Measurements from ENCODE around the gene CCDC97. TPM values are rescaled to one million over a fixed set of nuclear protein-coding genes. Genes with fewer than 3 reads are reported as not detected.
A peak's percentile ranks its signal among the peaks of the same experiment; 100 is the strongest.

CCDC97 gene
- total and polyA plus RNA-seq, 2 of the 8 experiments (the other 6 are each of a cell fraction or from before 2014, with no cell fraction given) = 19.8 to 27.1 TPM

- no peaks in the 10 kb centered on the region for H3K27me3 ChIP-seq (replicated peaks in 1 of 4; ENCODE audit: control insufficient read depth in 3 of 4, extremely low read depth in 1 of 4, insufficient read depth in 3 of 4, low read length in 3 of 4)
- H3K23ac ChIP-seq (ENCODE audit: insufficient read length) = no peak overlapping the region
- H3K4me3 ChIP-seq (ENCODE audit: extremely low read depth in 1 of 4, insufficient read depth in 2 of 4, low read depth in 3 of 4, low read length in 4 of 4) = peak overlapping the region; percentile 82 to 100 (median 91)
- H3K4me2 ChIP-seq (ENCODE audit: insufficient read depth in 1 of 2, low read depth in 2 of 2, low read length in 2 of 2) = peak overlapping the region; percentile 84 to 99
- peak overlapping the region; percentile 18 for H2AK5ac ChIP-seq (ENCODE audit: low read depth, low read length)
- peak overlapping the region; percentile 27 for H3K14ac ChIP-seq (ENCODE audit: insufficient read length)
- H3K4me1 ChIP-seq (replicated peaks in 1 of 4; ENCODE audit: control insufficient read depth in 3 of 4, insufficient read depth in 4 of 4, low read length in 3 of 4) = peaks cover 0 to 10% (median 5%) of the 10 kb centered on the region in 4 experiments; a peak in 6 of 7 replicates
- H2BK20ac ChIP-seq (ENCODE audit: low read length) = no peak overlapping the region
- WGBS, 2 experiments (ENCODE audit: extremely low coverage in 1 of 2, insufficient coverage in 1 of 2, insufficient read length in 1 of 2, insufficient replicate concordance in 2 of 2, low coverage in 1 of 2, low lambda C conversion rate in 2 of 2, missing lambda C conversion rate in 1 of 2) = 2% methylated on average over 41 of the region's 46 CpGs; no CpG with 5 or more reads in 1 of the 2 experiments
- H2BK12ac ChIP-seq (ENCODE audit: low read depth, low read length) = peak overlapping the region; percentile 13; the same call in 1 of the 2 replicates
- no peaks in the 10 kb centered on the region for H3K9me3 ChIP-seq (ENCODE audit: insufficient read depth in 2 of 2, low read depth in 1 of 2, low read length in 1 of 2)
- peaks cover 2 to 4% of the 10 kb centered on the region in 2 experiments for H4K20me1 ChIP-seq (replicated peaks in 1 of 2; ENCODE audit: control insufficient read depth in 1 of 2, insufficient read depth in 2 of 2, low read length in 2 of 2)
- H2BK120ac ChIP-seq (replicated peaks; ENCODE audit: low read depth, low read length) = no peak overlapping the region
- H3K79me1 ChIP-seq (ENCODE audit: low read depth, low read length) = peaks cover 11% of the 10 kb centered on the region
- DNase-seq (ENCODE audit: low read depth in 1 of 2, low spot score in 2 of 2) (peak in 1 of 2 experiments; percentile 69), FAIRE-seq (no peak)
- H2BK5ac ChIP-seq (ENCODE audit: low read depth, low read length) = peak overlapping the region; percentile 97
- H4K8ac ChIP-seq (ENCODE audit: extremely low read depth, insufficient read depth, low read length) = peak overlapping the region; percentile 94
- ChIA-PET CTCF (ENCODE audit: partially characterized antibody) (interaction anchor here (0.6 to 4.8 kb wide), 23 partner anchors 9 to 137 kb away, joined by 3 to 89 read pairs (median 4); partner anchors contain the start of gene AXL), POLR2A (ENCODE audit: partially characterized antibody) (interaction anchor here (0.6 to 38.6 kb wide), 38 partner anchors 9 to 599 kb away, joined by 3 to 579 read pairs (median 5); partner anchors contain the start of genes ACTMAP, AXL, CCDC97 and COQ8B)
- peak overlapping the region; percentile 93 to 97 (median 94) for H3K9ac ChIP-seq (replicated peaks in 1 of 4; ENCODE audit: extremely low read depth in 1 of 4, low read depth in 3 of 4, low read length in 3 of 4)
- peak overlapping the region; percentile 54; the same call in 1 of the 2 replicates for H2AFZ ChIP-seq (ENCODE audit: low read length)
- peak overlapping the region; percentile 86 for H3K27ac ChIP-seq (ENCODE audit: low read depth, low read length)
- H2BK15ac ChIP-seq (ENCODE audit: low read length) = no peak overlapping the region
- H3K36me3 ChIP-seq (ENCODE audit: control insufficient read depth in 2 of 4, insufficient read depth in 4 of 4, low read length in 3 of 4) = peaks cover 3 to 21% (median 10%) of the 10 kb centered on the region in 4 experiments
- peaks cover 14% of the 10 kb centered on the region for H3K23me2 ChIP-seq (ENCODE audit: low read depth, low read length)
- peak overlapping the region; percentile 20 for H4K91ac ChIP-seq (replicated peaks; ENCODE audit: insufficient read length, low read length)
- peak overlapping the region; percentile 88 for H3K18ac ChIP-seq (ENCODE audit: extremely low read depth, low read length)
- H4K5ac ChIP-seq (ENCODE audit: insufficient read length, low read depth, low read length) = peak overlapping the region; percentile 67
- H3K4ac ChIP-seq (replicated peaks; ENCODE audit: insufficient read length, low read depth, low read length) = peak overlapping the region; percentile 46
- peaks cover 35 to 45% of the 10 kb centered on the region in 2 experiments for H3K79me2 ChIP-seq (ENCODE audit: control insufficient read depth in 1 of 2, insufficient read depth in 2 of 2, low read length in 2 of 2)
- H3K56ac ChIP-seq (replicated peaks; ENCODE audit: insufficient read length, low read depth, low read length) = peak overlapping the region; percentile 80
- TF ChIP-seq KDM5A (IDR thresholded peaks at IDR 0.05; ENCODE audit: low read length) (0 out of 2 replicates have a peak, but pooled peaks have one; percentile 17), SP4 (IDR thresholded peaks at IDR 0.05; ENCODE audit: low read length) (no peak), TCF12 (IDR thresholded peaks at IDR 0.05; ENCODE audit: low read depth, low read length) (no peak), JUND (IDR thresholded peaks at IDR 0.05; ENCODE audit: low read length) (no peak), CBX8 (IDR thresholded peaks at IDR 0.05; ENCODE audit: borderline replicate concordance, low read depth, low read length) (no peak), SUZ12 (IDR thresholded peaks at IDR 0.05; ENCODE audit: low read length) (no peak), SIRT6 (IDR thresholded peaks at IDR 0.05; ENCODE audit: low read length) (no peak), CTBP2 (IDR thresholded peaks at IDR 0.05; ENCODE audit: borderline replicate concordance, insufficient read depth, insufficient read length, low read length) (no peak), HDAC6 (IDR thresholded peaks at IDR 0.05; ENCODE audit: low read depth, low read length) (no peak), SP1 (IDR thresholded peaks at IDR 0.05; ENCODE audit: low read depth, low read length) (no peak), RBBP5 (IDR thresholded peaks at IDR 0.05; ENCODE audit: borderline replicate concordance, low read depth, low read length) (no peak; the same call in 1 of the 2 replicates), YY1 (IDR thresholded peaks at IDR 0.05; ENCODE audit: low read depth, low read length) (no peak)
Observed at GRCh38 chr19:41263042-41263849, 46.7 kb upstream of the CCDC97 start.

All from H1 (cell line).